PC-9 (cell line): Measurements from ENCODE around the gene NOXA1. TPM values are rescaled to one million over a fixed set of nuclear protein-coding genes. Genes with fewer than 3 reads are reported as not detected.

Source experiments
- BruUV-seq: library from RNA; stranded (reverse); fragments of 400-500 nt; replicated peaks from 2 replicates; lab custom pipeline; 2021; lab: Mats Ljungman, UMichigan
- CTCF ChIA-PET: fragments of 300-600 bp; sonication (Branson Sonifier 250); formaldehyde crosslinking; loops from one replicate; lab custom pipeline; 2022; ENCODE audit warnings: antibody characterized with exemption; lab: Charles Lee
- POLR2A ChIA-PET: fragments of 300-600 bp; sonication (Branson Sonifier 250); formaldehyde crosslinking; loops from one replicate; lab custom pipeline; 2022; ENCODE audit warnings: antibody characterized with exemption; ENCODE audit not compliant: unreplicated experiment; lab: Charles Lee
- DNase-seq, 2 experiments: peaks; one replicate each; pipeline versions ENCODE4 v3.0.0 to v3.0.0-alpha.2; 2015 to 2022; ENCODE audit warnings: mixed read lengths in 1 of 2
- H2AFZ ChIP-seq: fragments of 200-600 bp; sonication (generic); 2 replicates; pipeline ENCODE4 v1.8.1; 2017; ENCODE audit warnings: antibody characterized with exemption
- H3F3A ChIP-seq: fragments of 200-600 bp; sonication (generic); 2 replicates; pipeline ENCODE4 v1.8.1; 2017; ENCODE audit warnings: antibody characterized with exemption, mild to moderate bottlenecking, low read depth; ENCODE audit not compliant: insufficient read depth
- H3K27ac ChIP-seq: fragments of 200-600 bp; sonication (generic); 2 replicates; pipeline ENCODE4 v1.6.1; 2016; ENCODE audit warnings: mixed run types
- H3K27me3 ChIP-seq: fragments of 200-600 bp; sonication (generic); 2 replicates; pipeline ENCODE4 v1.6.1; 2016; ENCODE audit warnings: low read depth, mixed run types; ENCODE audit not compliant: insufficient read depth
- H3K36me3 ChIP-seq: fragments of 200-600 bp; sonication (generic); 2 replicates; pipeline ENCODE4 v1.6.1; 2016; ENCODE audit warnings: low read depth, mixed run types
- H3K4me1 ChIP-seq: fragments of 200-600 bp; sonication (generic); replicated peaks from 2 replicates; pipeline ENCODE4 v1.6.1; 2016; ENCODE audit warnings: mixed run types; ENCODE audit not compliant: insufficient read depth
- H3K4me2 ChIP-seq: fragments of 200-600 bp; sonication (generic); 2 replicates; pipeline ENCODE4 v1.6.1; 2017; ENCODE audit warnings: mixed run types
- H3K4me3 ChIP-seq: fragments of 200-600 bp; sonication (generic); 2 replicates; pipeline ENCODE4 v1.6.1; 2016; ENCODE audit warnings: mixed run types
- H3K79me2 ChIP-seq: fragments of 200-600 bp; sonication (generic); 2 replicates; pipeline ENCODE4 v1.6.1; 2017; ENCODE audit warnings: low read depth, mixed run types
- H3K9me2 ChIP-seq: fragments of 200-600 bp; sonication (generic); 2 replicates; pipeline ENCODE4 v1.8.1; 2017; ENCODE audit warnings: mild to moderate bottlenecking; ENCODE audit not compliant: insufficient read depth
- H3K9me3 ChIP-seq: fragments of 200-600 bp; sonication (generic); 2 replicates; pipeline ENCODE4 v1.8.1; 2016; ENCODE audit warnings: low read depth; ENCODE audit not compliant: insufficient read depth
- H4K20me1 ChIP-seq: fragments of 200-600 bp; sonication (generic); 2 replicates; pipeline ENCODE4 v1.8.1; 2017; ENCODE audit not compliant: insufficient read depth
- EZH2 ChIP-seq: fragments of 200-600 bp; sonication (generic); IDR thresholded peaks from 2 replicates; pipeline ENCODE4 v1.8.0; 2017; ENCODE audit warnings: antibody characterized with exemption, low read depth
- intact Hi-C: fragments of 100-400 bp; cut with micrococcal nuclease; formaldehyde crosslinking; loops from one replicate; pipeline ENCODE4 v1.10.0; 2022; ENCODE audit not compliant: unreplicated experiment
- total RNA-seq: library from RNA; stranded (reverse); gene quantifications from 2 replicates; pipeline ENCODE4 v1.2.3, GENCODE V29; 2021
- TF ChIP-seq, protein P1 (sequence below): fragments of 200-600 bp; sonication (generic); conservative IDR thresholded peaks from 2 replicates; pipeline ENCODE4 v1.6.1; 2017; ENCODE audit warnings: mixed run types, antibody characterized with exemption, mild to moderate bottlenecking, moderate library complexity

The NOXA1 gene
- total RNA-seq, 1 experiment from 2014 or later, result 10.5 TPM

DNA sequence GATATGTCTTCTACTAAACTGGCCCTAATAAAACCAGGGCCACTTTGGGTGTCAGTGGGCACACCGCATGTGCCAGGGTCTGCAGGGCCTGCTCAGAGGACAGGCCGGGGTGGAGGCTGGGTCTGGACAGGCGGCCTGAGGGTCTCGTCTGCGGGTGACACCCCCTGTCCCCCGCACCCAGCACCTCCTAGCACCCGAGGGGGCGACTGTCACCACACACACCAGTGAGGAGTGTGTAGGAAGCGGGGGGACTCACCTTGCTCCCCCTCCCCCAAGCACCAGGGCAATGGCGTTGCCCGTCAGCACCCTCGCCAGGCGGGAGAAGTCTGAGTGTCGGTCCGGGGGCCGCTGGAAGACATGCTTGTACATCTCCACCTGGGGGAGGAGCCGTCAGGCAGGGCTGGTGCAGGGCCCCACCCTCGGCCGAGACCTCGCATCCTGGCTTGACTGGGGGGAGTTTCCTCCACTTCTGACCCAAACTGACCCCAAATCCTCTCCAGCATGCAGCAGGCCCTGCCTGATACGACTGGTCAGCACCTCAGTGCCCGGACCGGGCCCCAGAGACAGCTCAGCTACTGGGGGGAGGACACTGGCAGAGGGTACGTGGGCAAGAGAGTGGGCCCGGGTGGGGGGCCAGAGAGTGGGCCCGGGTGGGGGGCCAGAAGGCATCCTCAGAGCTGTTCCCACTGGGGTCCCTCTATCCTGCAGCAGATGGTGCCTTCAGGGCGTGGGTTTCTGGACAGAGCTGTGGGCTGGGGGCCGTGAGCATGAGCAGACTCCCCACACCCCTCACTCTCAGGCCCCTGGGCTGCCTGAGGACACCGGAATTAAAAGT is 54.8 kb downstream of the NOXA1 start:
- H3K4me1 ChIP-seq, result peaks cover 17% of the 10 kb centered on the region
- no peaks in the 10 kb centered on the region for H3K9me2 ChIP-seq
- no peaks in the 10 kb centered on the region for H3K36me3 ChIP-seq
- POLR2A ChIA-PET, result no interaction called here
- no peak overlapping the region for H2AFZ ChIP-seq
- no peak overlapping the region for H3K27ac ChIP-seq
- no peak overlapping the region for H3K4me3 ChIP-seq
- H4K20me1 ChIP-seq, result no peaks in the 10 kb centered on the region
- H3K9me3 ChIP-seq, result 0 out of 2 replicates have a peak, but pooled peaks cover 10% of the 10 kb centered on the region
- H3K4me2 ChIP-seq, result no peak overlapping the region
- H3K79me2 ChIP-seq, result no peaks in the 10 kb centered on the region
- DNase-seq, result no peak
- TF ChIP-seq, protein P1, sequence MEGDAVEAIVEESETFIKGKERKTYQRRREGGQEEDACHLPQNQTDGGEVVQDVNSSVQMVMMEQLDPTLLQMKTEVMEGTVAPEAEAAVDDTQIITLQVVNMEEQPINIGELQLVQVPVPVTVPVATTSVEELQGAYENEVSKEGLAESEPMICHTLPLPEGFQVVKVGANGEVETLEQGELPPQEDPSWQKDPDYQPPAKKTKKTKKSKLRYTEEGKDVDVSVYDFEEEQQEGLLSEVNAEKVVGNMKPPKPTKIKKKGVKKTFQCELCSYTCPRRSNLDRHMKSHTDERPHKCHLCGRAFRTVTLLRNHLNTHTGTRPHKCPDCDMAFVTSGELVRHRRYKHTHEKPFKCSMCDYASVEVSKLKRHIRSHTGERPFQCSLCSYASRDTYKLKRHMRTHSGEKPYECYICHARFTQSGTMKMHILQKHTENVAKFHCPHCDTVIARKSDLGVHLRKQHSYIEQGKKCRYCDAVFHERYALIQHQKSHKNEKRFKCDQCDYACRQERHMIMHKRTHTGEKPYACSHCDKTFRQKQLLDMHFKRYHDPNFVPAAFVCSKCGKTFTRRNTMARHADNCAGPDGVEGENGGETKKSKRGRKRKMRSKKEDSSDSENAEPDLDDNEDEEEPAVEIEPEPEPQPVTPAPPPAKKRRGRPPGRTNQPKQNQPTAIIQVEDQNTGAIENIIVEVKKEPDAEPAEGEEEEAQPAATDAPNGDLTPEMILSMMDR, result no peak
- TF ChIP-seq EZH2, result no peak
- H3F3A ChIP-seq, result peaks cover 11% of the 10 kb centered on the region
- H3K27me3 ChIP-seq, result peaks cover 8% of the 10 kb centered on the region; the same call in 1 of the 2 replicates
- intact Hi-C loops, result no loop called here
- CTCF ChIA-PET, result interaction anchor here (0.6 kb wide), 1 partner anchor 36 kb away, joined by 3 read pairs; no protein-coding TSS in a partner anchor
- BruUV-seq, result no TSS peak

DNA sequence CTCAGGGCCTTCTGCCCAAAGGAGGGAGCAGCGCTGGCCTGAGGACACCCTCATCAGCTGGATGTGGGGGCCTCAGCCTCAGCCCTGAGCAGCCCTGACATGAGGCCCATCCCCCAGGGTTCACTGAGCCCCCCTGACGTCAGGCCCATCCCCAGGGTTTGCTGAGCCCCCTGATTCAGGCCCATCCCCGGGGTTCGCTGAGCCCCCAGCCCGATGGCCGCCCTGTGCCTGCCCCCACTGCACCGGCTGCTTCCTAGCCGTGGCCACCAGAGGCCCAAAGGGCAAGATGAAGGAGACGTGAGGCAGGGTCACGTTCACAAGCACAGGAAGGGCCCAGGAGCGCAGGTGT is 55.4 kb downstream of the NOXA1 start:
- intact Hi-C loops, result no loop called here

More for the DNA sequence above, 55.4 kb downstream of the NOXA1 start:
- Histone ChIP-seq H3K27ac (no peak overlapping the region), H3K4me3 (no peak overlapping the region), H3K79me2 (no peaks in the 10 kb centered on the region), H3K4me2 (no peak overlapping the region), H3K27me3 (peaks cover 7% of the 10 kb centered on the region; the same call in 1 of the 2 replicates), H4K20me1 (no peaks in the 10 kb centered on the region), H3K9me2 (no peaks in the 10 kb centered on the region), H3K36me3 (no peaks in the 10 kb centered on the region), H3K9me3 (0 out of 2 replicates have a peak, but pooled peaks cover 10% of the 10 kb centered on the region), H3K4me1 (peaks cover 17% of the 10 kb centered on the region), H3F3A (peaks cover 13% of the 10 kb centered on the region), H2AFZ (no peak overlapping the region)
- DNase-seq, result no peak
- CTCF ChIA-PET, result interaction anchor here (0.6 kb wide), 1 partner anchor 26 kb away, joined by 3 read pairs; no protein-coding TSS in a partner anchor
- no TSS peak for BruUV-seq
- POLR2A ChIA-PET, result no interaction called here
- TF ChIP-seq EZH2, result no peak
- TF ChIP-seq, protein P1, result no peak
